ENCODE data around the gene CFAP221.

CFAP221 gene

GRCh38 chr2:119544075-119544938 lies at the start of gene CFAP221:
Gene CFAP221, plus strand, starts transcription at chr2:119544449. Its CDS starts 1,683 bp downstream, at chr2:119546132.
- no peaks in the 10 kb centered on the region; the same call in none of the 2 replicates for H3K27me3 ChIP-seq (replicated peaks; ENCODE audit: control insufficient read depth, insufficient read depth, low read length)
- peak; percentile 79 for DNase-seq (ENCODE audit: extremely low read depth, insufficient read length)
- H3K36me3 ChIP-seq (ENCODE audit: control insufficient read depth, insufficient read depth, low read length), result no peaks in the 10 kb centered on the region
- TF ChIP-seq CTCF (IDR thresholded peaks at IDR 0.05; ENCODE audit: insufficient read depth, low read length, poor library complexity, severe bottlenecking), result no peak
- H3K4me3 ChIP-seq (replicated peaks; ENCODE audit: low read depth, low read length), result no peak within 1 kb of the TSS

- no peak for TF ChIP-seq CTCF (IDR thresholded peaks at IDR 0.05; ENCODE audit: insufficient read depth, low read length, poor library complexity, severe bottlenecking)
- H3K4me3 ChIP-seq (replicated peaks; ENCODE audit: low read depth, low read length), result no peak overlapping the region
- no peaks in the 10 kb centered on the region for H3K27me3 ChIP-seq (replicated peaks; ENCODE audit: control insufficient read depth, insufficient read depth, low read length)
- no peaks in the 10 kb centered on the region for H3K36me3 ChIP-seq (ENCODE audit: control insufficient read depth, insufficient read depth, low read length)
- no peak for DNase-seq (ENCODE audit: extremely low read depth, insufficient read length)
These were observed 48.3 kb upstream of the CFAP221 start for GRCh38 chr2:119495948-119496347.

GRCh38 chr2:119496682-119497081 lies 47.6 kb upstream of the CFAP221 start:
- Histone ChIP-seq H3K27me3 (replicated peaks; ENCODE audit: control insufficient read depth, insufficient read depth, low read length) (no peaks in the 10 kb centered on the region), H3K36me3 (ENCODE audit: control insufficient read depth, insufficient read depth, low read length) (no peaks in the 10 kb centered on the region), H3K4me3 (replicated peaks; ENCODE audit: low read depth, low read length) (no peak overlapping the region)
- no peak for DNase-seq (ENCODE audit: extremely low read depth, insufficient read length)
- no peak for TF ChIP-seq CTCF (IDR thresholded peaks at IDR 0.05; ENCODE audit: insufficient read depth, low read length, poor library complexity, severe bottlenecking)

GRCh38 chr2:119508756-119509155 lies 35.5 kb upstream of the CFAP221 start:
- DNase-seq (ENCODE audit: extremely low read depth, insufficient read length), result no peak
- Histone ChIP-seq H3K27me3 (replicated peaks; ENCODE audit: control insufficient read depth, insufficient read depth, low read length) (no peaks in the 10 kb centered on the region; the same call in 1 of the 2 replicates), H3K4me3 (replicated peaks; ENCODE audit: low read depth, low read length) (no peak overlapping the region), H3K36me3 (ENCODE audit: control insufficient read depth, insufficient read depth, low read length) (no peaks in the 10 kb centered on the region)
- no peak for TF ChIP-seq CTCF (IDR thresholded peaks at IDR 0.05; ENCODE audit: insufficient read depth, low read length, poor library complexity, severe bottlenecking)

- no peak overlapping the region for H3K4me3 ChIP-seq (replicated peaks; ENCODE audit: low read depth, low read length)
- DNase-seq (ENCODE audit: extremely low read depth, insufficient read length), result no peak
- no peaks in the 10 kb centered on the region; the same call in none of the 2 replicates for H3K27me3 ChIP-seq (replicated peaks; ENCODE audit: control insufficient read depth, insufficient read depth, low read length)
- TF ChIP-seq CTCF (IDR thresholded peaks at IDR 0.05; ENCODE audit: insufficient read depth, low read length, poor library complexity, severe bottlenecking), result no peak
- H3K36me3 ChIP-seq (ENCODE audit: control insufficient read depth, insufficient read depth, low read length), result no peaks in the 10 kb centered on the region
These were observed 32.3 kb upstream of the CFAP221 start for GRCh38 chr2:119511989-119512388.

All from GM06990 (cell line).